SKM-1 (cell line): ENCODE measurements around the gene ANKS4B.
"Not testable (repeated sequence)": the region's sequence is repeated elsewhere in the genome, so short reads cannot be mapped to it uniquely, and the experiment has no call there.

Experiments used
- DNase-seq: peaks from one replicate; lab custom pipeline; 2025; ENCODE audit not compliant: unreplicated experiment; lab: John Stamatoyannopoulos, UW

Gene ANKS4B

GRCh38 chr16:21233521-21234150 lies at the start of gene ANKS4B:
Gene ANKS4B, plus strand, starts transcription at chr16:21233699. Its CDS starts 39 bp downstream, at chr16:21233738.
- DNase-seq = no peak

DNA sequence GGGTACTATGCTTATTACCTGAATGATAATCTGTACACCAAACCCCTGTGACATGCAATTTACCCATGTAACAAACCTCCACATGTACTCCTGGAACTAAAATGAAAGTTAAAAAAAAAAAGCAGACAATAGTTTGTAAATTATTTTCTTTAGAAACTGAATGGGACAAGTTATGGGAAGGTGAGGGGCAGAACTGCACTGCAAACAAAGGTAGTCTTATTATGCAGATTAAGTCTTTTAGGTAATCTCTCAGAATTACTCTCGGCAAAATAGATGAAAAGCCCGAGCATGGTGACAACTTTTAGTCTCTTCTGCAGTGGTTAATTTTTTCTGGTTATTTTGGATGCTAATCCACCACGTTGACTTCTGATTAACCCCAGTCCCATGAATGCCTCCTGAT lies 49.5 kb upstream of the ANKS4B start:
- DNase-seq = no peak

DNA sequence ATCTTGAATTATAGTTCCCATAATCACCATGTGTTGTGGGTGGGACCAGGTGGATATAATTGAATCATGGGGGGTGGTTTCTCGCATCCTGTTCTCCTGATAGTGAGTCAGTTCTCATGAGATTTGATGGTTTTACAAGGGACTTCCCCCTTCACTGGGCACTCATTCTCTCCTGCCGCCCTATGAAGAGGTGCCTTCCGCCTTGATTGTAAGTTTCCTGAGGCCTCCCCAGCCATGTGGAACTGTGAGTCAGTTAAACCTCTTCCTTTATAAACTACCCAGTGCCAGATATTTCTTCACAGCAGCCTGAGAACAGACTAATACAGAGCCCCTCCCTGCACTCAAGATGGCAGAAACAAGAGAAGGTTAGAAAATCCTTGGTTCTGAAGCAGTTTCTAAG lies 48.7 kb upstream of the ANKS4B start:
- no peak for DNase-seq

- DNase-seq = no peak
These were observed 47.7 kb upstream of the ANKS4B start for GRCh38 chr16:21185659-21186325.

GRCh38 chr16:21186326-21186691 lies 47.2 kb upstream of the ANKS4B start:
- no peak for DNase-seq

GRCh38 chr16:21189311-21189710 lies 44.2 kb upstream of the ANKS4B start:
- no peak for DNase-seq

- DNase-seq = no peak
These were observed 43.5 kb upstream of the ANKS4B start for GRCh38 chr16:21190013-21190412.

- no peak for DNase-seq
These were observed 42.9 kb upstream of the ANKS4B start for GRCh38 chr16:21190599-21190998.

GRCh38 chr16:21192991-21193390 lies 40.5 kb upstream of the ANKS4B start:
- no peak for DNase-seq

DNA sequence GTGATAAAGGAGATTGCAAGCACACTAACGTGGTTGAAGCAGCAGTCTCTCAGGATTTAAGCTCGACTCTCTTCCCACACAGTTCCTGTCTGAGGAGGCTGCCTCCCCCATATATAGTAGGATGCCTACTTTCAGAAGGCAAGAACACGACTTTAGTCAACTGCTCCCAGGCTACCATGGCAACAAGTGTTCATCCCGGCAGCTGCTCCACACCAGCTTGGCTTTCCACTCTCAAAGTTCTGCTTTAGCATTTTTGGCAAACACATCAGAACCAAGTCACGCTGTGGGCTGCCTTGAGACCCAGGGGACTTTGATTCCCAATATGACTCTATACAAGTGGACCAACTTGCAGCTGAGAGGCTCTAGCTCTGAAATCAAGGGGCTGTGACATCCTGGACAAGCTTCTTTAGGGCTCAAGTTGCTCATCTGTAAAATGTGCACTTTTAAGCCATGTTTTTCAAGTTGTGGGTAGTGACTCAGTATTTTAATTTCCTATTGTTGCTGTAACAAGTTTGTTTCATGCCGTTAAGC lies 38.7 kb upstream of the ANKS4B start:
- no peak for DNase-seq

- DNase-seq = not testable (repeated sequence)
These were observed 38.2 kb upstream of the ANKS4B start for GRCh38 chr16:21195330-21195729.

- DNase-seq = no peak
These were observed 36.4 kb upstream of the ANKS4B start for GRCh38 chr16:21197112-21197511.

- no peak for DNase-seq
These were observed 35.9 kb upstream of the ANKS4B start for GRCh38 chr16:21197621-21198020.

GRCh38 chr16:21199607-21200218 lies 33.8 kb upstream of the ANKS4B start:
- DNase-seq = no peak

GRCh38 chr16:21203155-21203797 lies 30.2 kb upstream of the ANKS4B start:
- DNase-seq = no peak

GRCh38 chr16:21205303-21205702 lies 28.2 kb upstream of the ANKS4B start:
- no peak for DNase-seq

DNA sequence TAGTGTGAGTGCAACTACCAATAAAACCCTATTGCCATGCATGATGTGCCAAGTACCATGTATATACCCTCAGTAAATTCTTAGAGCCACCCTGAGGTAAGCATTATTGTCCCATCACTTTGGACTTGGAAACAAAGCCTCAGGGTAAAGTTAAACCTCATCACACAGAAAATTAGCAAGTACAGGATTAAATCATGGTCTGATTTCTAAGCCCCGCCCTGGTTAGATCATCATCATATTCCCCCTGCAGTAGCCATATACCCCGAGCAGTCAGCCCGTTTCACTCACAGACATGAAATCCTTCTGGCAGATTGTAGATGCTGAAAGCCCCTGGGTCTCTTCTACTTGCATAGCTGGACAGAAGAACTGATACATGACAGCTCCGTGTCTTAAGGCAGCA lies 26.9 kb upstream of the ANKS4B start:
- DNase-seq = no peak

GRCh38 chr16:21208446-21209230 lies 24.9 kb upstream of the ANKS4B start:
- DNase-seq = no peak

GRCh38 chr16:21211486-21211885 lies 22.0 kb upstream of the ANKS4B start, which contains the start of gene ZP2:
Gene ZP2, minus strand, starts transcription at chr16:21211574. Its CDS starts 27 bp downstream, at chr16:21211547.
- no peak for DNase-seq

- DNase-seq = no peak
These were observed 19.4 kb upstream of the ANKS4B start for GRCh38 chr16:21214086-21214485.

DNA sequence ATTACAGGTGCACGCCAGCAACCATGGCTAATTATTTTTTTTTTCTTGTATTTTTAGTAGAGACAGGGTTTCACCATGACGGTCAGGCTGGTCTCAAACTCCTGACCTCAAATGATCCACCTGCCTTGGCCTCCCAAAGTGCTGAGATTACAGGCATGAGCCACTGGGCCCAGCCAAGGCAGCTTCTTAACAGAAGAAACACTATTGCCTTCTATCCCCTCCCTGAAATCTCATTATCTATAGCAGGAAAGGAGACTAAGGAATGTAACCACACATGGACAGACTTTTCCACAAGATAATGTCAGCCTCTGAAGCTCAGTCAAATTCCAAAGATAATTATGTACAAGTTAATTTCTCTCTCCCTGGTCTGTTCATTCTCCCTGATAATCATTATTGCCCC lies 16.4 kb upstream of the ANKS4B start:
- no peak for DNase-seq
